Measurements from ENCODE around the gene REV3L.
"Not testable (repeated sequence)": the region's sequence is repeated elsewhere in the genome, so short reads cannot be mapped to it uniquely, and the experiment has no call there.

The REV3L gene

DNA sequence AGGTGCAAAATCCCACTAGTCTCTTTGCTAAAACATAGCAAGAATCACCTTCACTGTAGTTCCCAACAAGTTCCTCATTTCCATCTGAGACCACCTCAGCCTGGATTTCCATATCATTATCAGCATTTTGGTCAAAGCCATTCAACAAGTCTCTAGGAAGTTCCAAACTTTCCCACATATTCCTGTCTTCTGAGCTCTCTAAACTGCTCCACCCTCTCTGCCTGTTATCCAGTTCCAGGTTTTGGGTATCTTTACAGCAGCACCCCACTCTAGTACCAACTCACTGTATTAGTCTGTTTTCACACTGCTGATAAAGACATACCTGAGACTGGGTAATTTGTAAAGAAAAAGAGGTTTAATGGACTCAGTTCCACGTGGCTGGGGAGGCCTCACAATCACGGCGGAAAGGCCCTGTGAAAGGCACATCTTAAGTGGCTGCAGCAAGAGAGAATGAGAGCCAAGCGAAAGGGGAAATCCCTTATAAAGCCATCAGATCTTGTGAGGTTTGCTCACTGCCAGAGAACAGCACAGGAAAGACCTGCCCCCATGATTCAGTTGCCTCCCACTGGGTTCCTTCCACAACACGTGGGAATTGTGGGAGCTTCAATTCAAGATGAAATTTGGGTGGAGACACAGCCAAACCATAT, 192.2 kb downstream of the REV3L start:
- not testable (repeated sequence) for DNase-seq

- not testable (repeated sequence) for DNase-seq
These were observed 198.7 kb downstream of the REV3L start for GRCh38 chr6:111284356-111284755.

GRCh38 chr6:111283707-111284106, 199.3 kb downstream of the REV3L start:
- no peak for DNase-seq

- DNase-seq: no peak
These were observed 200.5 kb downstream of the REV3L start for GRCh38 chr6:111282515-111282914.

DNA sequence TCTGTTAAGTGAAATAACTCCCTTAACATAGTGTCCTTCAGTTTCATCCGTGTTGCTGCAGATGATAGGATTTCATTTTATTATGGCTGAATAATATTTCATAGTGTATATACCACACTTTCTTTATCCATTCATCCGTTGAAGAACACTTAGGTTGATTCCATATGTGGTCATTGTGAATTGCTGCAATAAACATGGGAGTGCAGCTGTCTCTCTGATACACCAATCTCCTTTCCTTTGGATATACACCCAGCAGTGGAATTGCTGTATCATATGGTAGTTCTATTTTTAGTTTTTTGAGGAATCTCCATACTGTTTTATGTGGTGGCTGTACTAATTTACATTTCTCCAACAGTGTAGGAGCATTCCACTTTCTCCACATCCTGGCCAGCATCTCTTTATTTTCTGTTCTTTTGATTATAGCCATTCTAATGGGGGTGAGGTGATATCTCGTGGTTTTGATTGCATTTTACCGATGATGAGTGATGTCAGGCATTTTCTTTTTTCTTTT, 202.5 kb downstream of the REV3L start:
- no peak for DNase-seq

- no peak for DNase-seq
These were observed 204.3 kb downstream of the REV3L start for GRCh38 chr6:111278731-111279130.

- no peak for DNase-seq
These were observed 205.2 kb downstream of the REV3L start for GRCh38 chr6:111277819-111278218.

GRCh38 chr6:111276736-111277135, 206.3 kb downstream of the REV3L start:
- DNase-seq: no peak

DNA sequence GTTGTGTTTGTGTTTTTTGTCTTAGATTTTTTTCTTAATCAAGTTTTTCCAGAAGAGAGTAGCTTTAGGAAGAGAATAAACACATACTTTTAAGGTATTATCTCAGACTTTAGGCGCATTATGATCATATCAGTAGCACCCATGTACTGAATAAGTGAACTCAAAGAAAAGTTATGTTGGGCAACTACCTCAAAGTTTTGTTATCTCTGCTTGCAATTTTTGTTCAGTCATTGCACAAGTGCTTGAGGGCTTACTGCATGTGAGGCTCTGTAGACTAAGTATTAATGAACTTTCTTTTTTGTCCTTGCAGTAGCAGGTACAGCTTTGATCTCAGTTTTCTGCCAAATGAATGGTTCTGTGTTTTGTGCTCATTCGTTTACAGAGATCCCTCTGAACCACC, 206.7 kb downstream of the REV3L start:
- DNase-seq: no peak

DNA sequence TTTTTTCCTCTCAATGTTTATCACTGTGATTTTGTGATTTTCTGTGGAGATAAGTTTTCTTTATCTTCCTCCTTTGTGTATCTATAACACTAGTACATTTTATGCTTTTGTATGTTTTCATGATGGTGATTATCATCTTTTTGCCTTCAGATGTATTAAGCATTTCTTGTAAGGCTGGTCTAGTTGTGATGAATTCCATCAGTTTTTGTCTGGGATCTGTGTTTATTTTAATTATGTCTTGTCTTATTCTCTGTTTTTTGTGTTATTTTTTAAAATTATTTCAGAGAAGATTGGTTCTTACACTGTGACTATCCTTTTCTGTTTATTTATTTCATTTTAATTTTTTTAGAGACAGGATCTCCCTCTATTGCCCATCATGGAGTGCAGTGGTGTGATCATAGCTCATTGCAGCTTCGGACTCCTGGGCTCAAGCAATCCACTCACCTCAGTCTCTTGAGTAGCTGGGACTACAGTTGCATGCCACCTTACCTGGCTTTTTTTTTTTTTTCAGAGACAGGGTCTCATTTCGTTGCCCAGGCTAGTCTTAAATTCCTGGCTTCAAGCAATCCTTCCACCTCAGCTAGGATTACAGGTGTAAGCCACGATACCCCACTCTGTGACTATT, 208.3 kb downstream of the REV3L start:
- DNase-seq: no peak

DNA sequence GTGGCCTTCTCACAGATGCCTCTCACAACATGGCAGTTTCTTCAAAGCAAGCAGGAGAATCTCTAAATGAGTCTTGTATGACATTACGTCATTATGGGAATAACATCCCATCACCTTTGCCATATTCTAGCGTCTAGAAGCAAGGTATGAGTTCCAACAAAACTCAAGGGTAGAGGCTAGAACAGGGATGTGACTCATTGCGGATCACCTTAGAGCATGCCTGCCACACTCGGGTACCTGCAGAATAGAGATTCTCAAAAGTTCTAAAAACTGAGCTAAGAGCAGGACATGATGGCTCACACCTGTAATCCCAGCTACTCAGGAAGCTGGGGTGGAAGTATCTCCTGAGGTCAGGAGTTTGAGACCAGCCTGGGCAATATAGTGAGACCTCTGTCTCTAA, 212.9 kb downstream of the REV3L start:
- no peak for DNase-seq

DNA sequence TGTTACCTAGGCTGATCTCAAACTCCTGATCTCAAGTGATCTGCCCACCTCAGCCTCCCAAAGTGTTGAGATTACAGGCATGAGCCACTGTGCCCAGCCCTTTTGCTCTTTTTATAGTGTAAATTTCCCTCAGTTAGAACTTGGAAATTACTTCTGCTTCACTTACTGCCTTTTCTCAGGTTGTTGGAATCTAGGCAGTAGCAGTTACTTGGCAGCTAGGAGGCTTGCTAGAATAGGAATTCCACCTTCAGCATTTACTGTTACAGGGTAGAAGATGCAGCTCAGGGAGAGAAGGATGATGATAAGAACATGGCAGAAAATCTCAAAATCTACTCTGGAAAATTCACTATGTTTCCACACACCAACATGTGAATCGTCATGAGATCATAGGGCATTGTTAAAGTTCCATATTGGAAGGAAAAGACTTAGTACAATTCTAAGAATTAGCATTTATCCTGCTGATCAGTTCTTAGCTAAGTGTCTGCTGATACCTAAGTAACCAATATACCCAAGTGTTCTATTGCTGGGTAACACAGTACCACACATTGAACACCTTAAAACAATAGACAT, 213.5 kb downstream of the REV3L start:
- no peak for DNase-seq

- no peak for DNase-seq
These were observed 215.2 kb downstream of the REV3L start for GRCh38 chr6:111267764-111268333.

DNA sequence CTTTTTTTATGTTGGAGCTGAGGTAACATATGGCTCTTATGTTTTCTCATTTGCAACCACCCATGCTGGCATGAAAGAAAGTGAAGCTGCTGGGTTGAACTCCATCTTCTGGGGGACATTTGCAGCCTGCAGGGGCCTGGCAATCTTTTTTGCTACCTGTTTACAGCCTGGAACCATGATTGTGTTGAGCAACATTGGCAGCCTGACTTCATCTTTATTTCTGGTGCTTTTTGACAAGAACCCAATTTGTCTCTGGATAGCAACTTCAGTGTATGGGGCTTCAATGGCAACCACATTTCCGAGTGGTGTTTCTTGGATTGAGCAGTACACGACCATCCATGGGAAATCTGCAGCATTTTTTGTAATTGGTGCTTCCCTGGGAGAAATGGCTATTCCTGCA, 216.7 kb downstream of the REV3L start:
- no peak for DNase-seq

- DNase-seq: no peak
These were observed 217.2 kb downstream of the REV3L start for GRCh38 chr6:111265842-111266241.

DNA sequence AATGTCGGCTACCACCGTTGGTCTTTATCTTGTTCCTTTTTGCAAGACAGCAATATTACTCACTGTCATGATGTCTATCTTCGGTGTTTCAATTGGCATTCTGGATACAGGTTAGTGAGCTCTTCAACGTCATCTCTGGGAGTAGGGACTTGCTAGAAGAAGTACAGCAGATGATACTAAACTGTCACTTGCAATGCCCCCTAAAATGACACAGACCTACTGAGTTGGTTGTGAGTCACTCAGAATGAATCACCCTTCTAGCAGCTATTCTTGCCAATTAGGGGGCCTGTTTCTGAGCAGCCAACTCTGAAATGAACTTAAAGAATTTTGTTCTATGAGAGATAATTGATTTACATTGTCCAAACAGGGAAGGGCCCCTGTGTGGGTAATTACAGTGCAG, 219.2 kb downstream of the REV3L start:
- DNase-seq: no peak

- no peak for DNase-seq
These were observed 222.3 kb downstream of the REV3L start for GRCh38 chr6:111260570-111261298.

GRCh38 chr6:111259089-111259831, 223.8 kb downstream of the REV3L start:
- peak; percentile 100 for DNase-seq

- no peak for DNase-seq
These were observed 224.4 kb downstream of the REV3L start for GRCh38 chr6:111258615-111259088.

- no peak for DNase-seq
These were observed 225.0 kb downstream of the REV3L start for GRCh38 chr6:111258010-111258409.

DNA sequence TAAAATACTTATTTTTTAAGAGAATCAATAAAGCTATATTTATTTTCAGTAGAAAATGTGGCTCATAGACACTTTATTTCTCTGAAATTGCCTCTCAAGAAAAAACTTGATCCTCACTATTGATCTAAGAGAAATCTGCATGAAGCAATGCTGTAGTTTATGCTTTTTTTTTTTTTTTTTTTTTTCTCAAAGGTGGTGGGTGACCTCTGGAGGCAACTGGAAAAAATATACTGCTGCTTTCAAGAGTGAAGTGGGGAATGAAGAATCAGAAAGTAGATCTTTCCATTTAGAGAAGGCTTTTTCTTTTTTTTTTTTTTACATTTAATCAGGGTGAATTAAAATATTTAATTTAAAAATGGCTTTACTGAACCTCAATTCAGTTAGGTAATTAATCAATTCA, 226.4 kb downstream of the REV3L start:
- no peak for DNase-seq

DNA sequence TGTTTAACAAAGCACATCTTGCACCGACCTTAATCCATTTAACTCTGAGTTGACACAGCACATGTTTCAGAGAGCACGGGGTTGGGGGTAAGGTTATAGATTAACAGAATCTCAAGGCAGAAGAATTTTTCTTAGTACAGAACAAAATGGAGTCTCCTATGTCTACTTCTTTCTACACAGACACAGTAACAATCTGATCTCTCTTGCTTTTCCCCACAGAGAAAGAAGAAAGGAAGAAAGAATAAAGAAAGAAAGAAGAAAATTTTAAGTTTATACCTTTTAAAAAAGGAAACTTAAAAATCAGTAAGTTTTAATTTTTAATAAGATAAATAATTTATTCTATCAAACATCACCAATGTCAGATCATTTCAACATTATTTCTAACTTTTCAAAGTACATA, 227.2 kb downstream of the REV3L start:
- DNase-seq: not testable (repeated sequence)
